RPMI7951 (cell line): ENCODE measurements around the gene IKBKE. TPM values are rescaled to one million over a fixed set of nuclear protein-coding genes. Genes with fewer than 3 reads are reported as not detected.

Experiments used
- DNase-seq: peaks from one replicate; pipeline ENCODE4 v3.0.0-alpha.2; 2012; ENCODE audit warnings: low read depth
- total RNA-seq: library from RNA; depleted of rRNA; stranded (reverse); fragments of >200 nt; shearing (Covaris generic); gene quantifications from 2 replicates; pipeline ENCODE4 v1.2.3, GENCODE V29; 2014; rRNA removed

IKBKE gene
- total RNA-seq, 1 experiment from 2014 or later, result 9.0 TPM

- DNase-seq, result no peak
These were observed 69.9 kb downstream of the IKBKE start for GRCh38 chr1:206540044-206540780.

- DNase-seq, result no peak
These were observed 71.1 kb downstream of the IKBKE start for GRCh38 chr1:206541236-206541833.

- DNase-seq, result peak; percentile 35
These were observed 74.4 kb downstream of the IKBKE start for GRCh38 chr1:206544562-206545257.

GRCh38 chr1:206545351-206545750 lies 75.1 kb downstream of the IKBKE start:
- no peak for DNase-seq

Other genes starting within 250 kb of the IKBKE start
- gene RASSF5, start 37.1 kb downstream of the IKBKE start, total RNA-seq, result 0.24 and 0.59 TPM in 2 replicates
- gene EIF2D, start 142.0 kb downstream of the IKBKE start, total RNA-seq, result 30.5 and 38.1 TPM in 2 replicates
- 12.5 and 13.8 TPM in 2 replicates for gene DYRK3, start 165.1 kb downstream of the IKBKE start, total RNA-seq
- gene MAPKAPK2, start 214.4 kb downstream of the IKBKE start, total RNA-seq, result 20.7 and 28.6 TPM in 2 replicates